T47D (cell line): ENCODE results near the gene STAT4.

ENCODE experiments used
- DNase-seq, 2 experiments: peaks; one replicate each; pipeline versions ENCODE4 v3.0.0 to v3.0.0-alpha.2; 2011 to 2012; ENCODE audit warnings: low read depth in 1 of 2, low spot score in 1 of 2
- JUND ChIP-seq: IDR thresholded peaks from 2 replicates; pipeline ENCODE4 v1.6.1; 2012; ENCODE audit warnings: low read depth
- in situ Hi-C: cut with HindIII; loops from 2 replicates; pipeline ENCODE4 v1.10.0; 2016; ENCODE audit warnings: low sequenced_read_pairs, low pct_unique_long_range_greater_than_20kb

The STAT4 gene

GRCh38 chr2:191018048-191018447, 132.7 kb downstream of the STAT4 start:
- no peak for TF ChIP-seq JUND
- in situ Hi-C loops = no loop called here

GRCh38 chr2:191015831-191016230, 135.0 kb downstream of the STAT4 start:
- no peak for DNase-seq
- in situ Hi-C loops = no loop called here
- TF ChIP-seq JUND = no peak

More at GRCh38 chr2:191018048-191018447, 132.7 kb downstream of the STAT4 start:
- DNase-seq = no peak

- no peak for TF ChIP-seq JUND
- in situ Hi-C loops = no loop called here
- DNase-seq = no peak
Measured at GRCh38 chr2:191015239-191015638, 135.6 kb downstream of the STAT4 start.

- in situ Hi-C loops = no loop called here
- TF ChIP-seq JUND = no peak
Measured at GRCh38 chr2:191014653-191015020, 136.2 kb downstream of the STAT4 start.

DNA sequence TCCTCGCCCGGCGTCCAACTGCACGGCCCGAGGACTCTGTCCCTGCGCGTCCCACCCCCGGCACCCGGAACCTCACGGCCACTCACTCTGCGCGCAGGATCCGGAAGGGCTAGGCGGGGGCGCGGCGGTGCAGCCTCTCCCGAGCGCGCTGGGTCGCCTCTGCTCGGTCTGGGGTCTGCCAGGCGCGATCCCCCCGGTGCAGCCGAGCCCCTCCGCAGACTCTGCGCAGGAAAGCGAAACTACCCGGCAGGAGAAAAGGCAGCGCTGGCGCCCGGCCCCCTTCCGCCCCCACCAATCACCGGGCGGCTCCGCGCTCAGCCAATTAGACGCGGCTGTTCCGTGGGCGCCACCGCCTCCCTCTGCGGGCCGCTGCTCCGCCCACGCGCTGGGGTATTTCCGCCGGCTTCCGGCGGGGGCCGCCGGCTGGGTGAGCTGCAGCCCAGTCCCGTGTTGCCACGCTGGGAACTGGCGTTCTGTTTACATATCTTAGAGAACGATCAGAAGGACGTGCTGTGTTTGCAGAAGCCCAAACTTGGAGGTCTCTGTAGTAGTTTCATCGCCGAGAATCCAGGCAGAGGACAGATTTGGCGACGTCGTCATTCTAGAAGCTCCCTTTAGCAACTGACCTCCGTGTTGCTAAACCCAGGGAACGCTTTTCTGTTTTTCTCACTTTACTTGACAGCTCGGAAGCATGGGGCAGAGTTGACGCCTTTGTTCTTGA, 136.7 kb downstream of the STAT4 start, which contains the start of gene STAT1:
TSS of gene STAT1 (minus strand) at position 240 of the 721 bp plus-strand sequence. CDS start 4,168 bp downstream, outside the sequence.
- in situ Hi-C loops = no loop called here
- TF ChIP-seq JUND = 0 out of 2 replicates have a peak, but pooled peaks have one; percentile 29
- DNase-seq = peak; percentile 91 to 93

More at GRCh38 chr2:191014653-191015020, 136.2 kb downstream of the STAT4 start:
- no peak for DNase-seq

DNA sequence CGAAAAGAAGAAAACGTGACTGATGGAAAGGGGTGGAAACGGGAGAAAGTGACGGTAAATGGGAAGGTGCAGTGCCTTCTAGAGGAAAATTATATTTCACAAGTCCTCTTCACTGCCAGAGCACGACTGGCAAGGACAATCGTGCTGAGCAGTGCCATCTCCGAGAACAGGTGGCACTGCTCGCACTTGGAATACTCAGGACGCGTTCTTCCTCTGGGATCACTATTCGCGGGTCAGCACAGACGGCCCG, 137.2 kb downstream of the STAT4 start:
- in situ Hi-C loops = no loop called here
- DNase-seq = peak in 1 of 2 experiments; percentile 64

GRCh38 chr2:191012845-191013681, 137.7 kb downstream of the STAT4 start:
- no peak for TF ChIP-seq JUND
- DNase-seq = peak in 1 of 2 experiments; percentile 29
- in situ Hi-C loops = no loop called here

More for the DNA sequence above, 137.2 kb downstream of the STAT4 start:
- TF ChIP-seq JUND = no peak

DNA sequence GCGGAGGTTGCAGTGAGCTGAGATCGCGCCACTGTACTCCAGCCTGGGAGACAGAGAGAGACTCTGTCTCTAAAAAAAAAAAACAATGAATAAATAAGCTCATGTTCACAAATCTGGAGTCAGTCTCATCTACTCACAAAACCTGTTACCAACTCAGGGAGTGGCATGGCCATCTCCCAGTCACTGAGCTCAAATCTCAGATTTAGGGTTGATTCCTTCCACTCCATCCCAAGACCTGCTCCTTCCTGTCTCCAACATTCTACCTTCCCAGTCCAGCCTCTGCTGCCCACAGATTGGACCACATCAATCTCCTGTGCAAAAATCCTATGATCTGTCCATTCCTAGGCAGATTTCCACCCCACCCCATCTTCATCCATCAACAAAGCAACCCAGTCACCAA, 138.4 kb downstream of the STAT4 start:
- in situ Hi-C loops = no loop called here
- no peak for TF ChIP-seq JUND
- DNase-seq = no peak

DNA sequence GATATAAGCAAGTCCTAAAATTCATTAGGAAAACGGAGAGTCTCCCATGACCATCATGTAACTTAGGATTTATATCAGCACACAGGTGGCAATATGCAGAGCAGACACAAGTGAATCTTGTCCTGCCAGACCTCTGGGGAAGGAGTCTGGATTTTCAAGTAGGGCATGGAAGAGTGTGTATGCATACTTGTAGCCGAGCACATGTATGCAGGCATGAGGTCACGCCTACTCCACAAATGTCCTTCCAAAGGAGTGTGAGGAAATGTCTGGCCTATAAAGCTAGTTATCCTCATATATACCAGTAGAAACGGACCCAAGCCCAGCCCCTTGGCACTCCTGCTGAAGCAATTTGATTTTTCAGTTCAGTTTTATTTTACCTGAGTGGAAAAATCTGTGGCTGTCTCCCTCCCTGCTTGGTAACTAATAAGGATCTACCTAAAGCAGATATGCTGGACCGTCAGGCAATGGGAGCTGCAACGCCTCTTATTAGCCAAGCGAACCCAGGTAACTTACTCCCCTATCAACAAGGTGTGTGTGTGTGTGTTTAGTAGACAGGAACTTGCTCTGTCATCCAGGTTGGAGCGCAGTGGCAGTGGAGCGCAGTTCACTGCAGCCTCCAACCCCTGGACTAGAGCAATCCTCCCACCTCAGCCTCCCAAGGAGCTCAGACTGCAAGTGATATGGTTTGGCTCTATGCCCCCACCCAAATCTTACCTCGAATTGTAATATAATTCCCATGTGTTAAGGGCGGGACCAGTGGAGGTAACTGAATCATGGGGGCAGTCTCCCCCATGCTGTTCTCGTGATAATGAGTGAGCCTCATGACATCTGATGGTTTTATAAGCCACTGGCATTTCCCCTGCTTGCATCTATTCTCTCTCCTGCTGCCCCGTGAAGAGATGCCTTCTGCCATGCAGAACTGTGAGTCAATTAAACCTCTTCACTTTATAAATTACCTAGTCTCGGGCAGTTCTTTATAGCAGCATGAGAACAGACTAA, 139.6 kb downstream of the STAT4 start:
- in situ Hi-C loops = no loop called here
- DNase-seq = no peak
- no peak for TF ChIP-seq JUND

DNA sequence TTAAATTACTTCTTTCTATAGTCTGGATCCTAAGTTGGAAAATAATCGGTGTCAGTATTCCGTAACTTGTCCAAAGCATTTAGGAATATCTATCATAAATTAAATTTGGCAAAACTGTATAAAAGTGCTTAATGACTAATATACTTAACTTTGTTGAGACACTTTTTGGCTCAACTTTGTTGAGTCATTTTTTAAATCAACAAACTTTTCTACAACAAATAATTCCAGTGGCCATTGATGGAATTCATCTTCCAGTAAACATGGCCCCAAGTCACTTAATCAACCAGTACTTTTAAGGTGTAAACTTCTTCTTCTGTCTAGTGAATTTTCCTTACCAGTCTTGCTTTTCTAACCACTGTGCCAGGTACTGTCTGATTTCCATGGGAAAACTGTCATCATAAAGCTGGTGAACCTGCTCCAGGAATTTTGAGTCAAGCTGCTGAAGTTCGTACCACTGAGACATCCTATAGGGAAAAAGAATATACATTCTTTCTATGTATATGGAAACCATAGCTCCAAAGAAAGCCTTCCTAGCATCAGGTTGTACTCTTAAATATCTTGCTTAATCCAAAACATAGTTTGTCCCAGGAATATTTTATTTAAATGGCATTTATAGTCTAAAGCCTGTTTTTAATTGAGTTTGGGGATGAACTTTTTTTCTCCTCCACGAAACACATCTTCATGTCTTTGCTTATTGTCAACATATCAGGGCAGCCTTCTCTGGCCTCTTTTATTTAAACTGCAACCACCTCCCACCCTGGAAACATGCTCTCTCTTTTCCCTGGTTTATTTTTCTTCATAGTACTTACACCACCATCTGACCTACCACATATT, 141.0 kb downstream of the STAT4 start:
- TF ChIP-seq JUND = no peak
- no peak for DNase-seq

GRCh38 chr2:191008286-191008685, 142.5 kb downstream of the STAT4 start:
- no peak for DNase-seq
- in situ Hi-C loops = no loop called here

More for the DNA sequence above, 141.0 kb downstream of the STAT4 start:
- in situ Hi-C loops = no loop called here

More at GRCh38 chr2:191008286-191008685, 142.5 kb downstream of the STAT4 start:
- no peak for TF ChIP-seq JUND
